GM19035 (cell line): ENCODE measurements around the gene MMP2.

ENCODE experiments used
- ATAC-seq: cut with Tn5 transposase; IDR thresholded peaks from one replicate; pipeline ENCODE4 v1.9.1; 2021; ENCODE audit not compliant: unreplicated experiment

MMP2 gene

GRCh38 chr16:55468352-55468990, 10.5 kb upstream of the MMP2 start:
- ATAC-seq = no peak

GRCh38 chr16:55469821-55470532, 9.0 kb upstream of the MMP2 start:
- no peak for ATAC-seq

DNA sequence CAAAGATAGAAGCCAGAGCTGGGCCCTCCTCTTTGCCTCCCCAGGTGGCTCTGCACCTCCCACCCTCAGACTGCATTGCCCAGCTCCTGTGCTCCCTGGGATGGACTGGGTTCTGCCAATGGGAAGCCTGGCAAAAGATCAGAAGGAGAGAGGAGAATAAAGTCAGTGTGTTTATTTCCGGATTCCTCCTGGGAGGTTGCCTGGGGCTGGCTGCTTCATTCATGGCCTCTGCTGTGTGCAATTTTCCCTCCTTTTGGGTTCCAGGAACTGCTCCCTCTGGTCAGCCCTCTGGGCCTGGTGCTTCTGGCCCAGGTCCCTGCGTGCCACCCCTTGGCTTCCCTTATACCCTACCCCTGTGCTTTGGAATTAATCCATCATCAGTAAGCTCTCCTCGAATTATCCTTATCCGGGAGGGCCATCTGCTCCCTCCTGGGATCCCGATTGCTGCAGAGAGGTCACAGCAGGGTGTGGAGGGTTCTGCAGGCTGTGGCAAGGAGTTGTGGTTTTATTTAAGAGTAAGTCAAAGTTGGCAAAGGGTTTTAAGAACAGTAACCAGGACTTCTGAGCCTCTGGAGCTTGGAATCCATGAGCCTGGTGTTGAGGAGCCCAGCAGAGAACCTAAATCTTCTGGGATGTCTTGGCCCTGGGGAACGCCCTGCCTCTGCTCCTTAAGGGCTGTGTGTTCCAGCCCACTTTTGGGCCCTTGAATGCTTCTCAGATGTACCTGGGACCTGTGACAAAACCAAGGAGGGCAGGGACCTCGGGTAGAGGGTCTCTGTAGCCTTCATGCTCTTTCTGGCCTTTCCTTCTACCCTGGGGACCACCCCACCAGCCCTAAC, 8.2 kb upstream of the MMP2 start:
- ATAC-seq = no peak

- ATAC-seq = no peak
Measured at GRCh38 chr16:55471448-55472097, 7.4 kb upstream of the MMP2 start.

GRCh38 chr16:55473587-55473986, 5.4 kb upstream of the MMP2 start:
- no peak for ATAC-seq

GRCh38 chr16:55474821-55475220, 4.2 kb upstream of the MMP2 start:
- no peak for ATAC-seq

DNA sequence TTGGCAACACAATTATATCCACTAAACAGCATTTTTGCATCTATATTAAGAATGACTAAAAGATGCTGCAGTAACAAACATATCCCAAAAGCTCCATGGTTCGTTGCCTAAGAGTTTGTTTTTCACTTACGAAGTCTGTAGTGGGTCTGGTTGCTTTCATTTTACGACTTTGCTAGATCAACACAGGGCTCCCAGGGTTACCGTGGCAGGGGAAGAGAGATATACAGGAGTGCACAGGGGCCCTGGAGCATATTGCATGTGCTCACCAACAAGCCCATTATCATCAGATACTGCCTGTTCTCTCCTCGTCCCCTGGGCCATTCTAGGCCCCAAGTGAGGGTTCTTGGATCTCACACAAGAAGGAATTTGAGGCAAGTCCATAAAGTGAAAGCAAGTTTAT, 3.1 kb upstream of the MMP2 start:
- no peak for ATAC-seq

DNA sequence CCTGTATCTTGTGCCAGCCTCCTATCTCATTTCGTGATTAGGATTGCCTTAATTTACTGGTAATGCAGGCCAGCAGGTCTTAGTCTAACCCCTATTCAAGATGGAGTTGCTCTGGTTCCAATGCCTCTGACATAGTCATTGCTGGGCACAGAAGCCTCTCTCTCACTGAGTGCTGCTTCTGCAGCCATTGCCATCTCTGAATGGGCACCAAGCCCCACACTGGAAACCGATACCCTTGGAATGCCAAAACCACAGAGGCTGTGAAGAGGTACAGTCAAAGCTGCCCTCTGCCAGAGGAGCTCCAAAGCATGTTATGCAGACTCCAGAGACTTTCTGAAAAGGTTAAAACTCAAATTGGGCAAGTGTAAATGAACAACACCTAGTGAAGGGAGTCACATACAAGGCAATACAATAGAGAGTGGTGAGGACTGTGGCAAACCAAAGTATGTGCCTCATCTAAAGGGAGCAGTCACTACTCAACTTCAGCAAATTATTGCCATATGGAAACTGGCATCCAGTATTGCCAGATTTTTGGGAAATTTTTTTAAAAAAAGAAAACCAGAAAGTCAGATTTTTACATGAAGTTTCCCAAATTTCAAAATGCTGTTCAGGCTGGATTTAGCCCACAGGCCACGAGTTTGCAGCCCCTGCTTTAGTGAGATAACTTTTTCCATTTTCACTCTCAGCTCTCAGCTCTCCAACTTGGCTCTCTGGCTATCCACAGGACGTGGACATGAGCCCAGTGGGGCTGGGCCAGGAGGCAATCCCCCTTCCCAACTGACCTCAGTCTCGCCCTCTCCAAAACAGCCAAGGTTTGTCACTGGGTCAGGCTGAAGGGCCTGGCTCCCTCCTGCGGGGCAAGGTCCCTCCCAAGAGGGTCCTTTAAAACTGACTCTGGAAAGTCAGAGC, 2.1 kb upstream of the MMP2 start:
- ATAC-seq = no peak

DNA sequence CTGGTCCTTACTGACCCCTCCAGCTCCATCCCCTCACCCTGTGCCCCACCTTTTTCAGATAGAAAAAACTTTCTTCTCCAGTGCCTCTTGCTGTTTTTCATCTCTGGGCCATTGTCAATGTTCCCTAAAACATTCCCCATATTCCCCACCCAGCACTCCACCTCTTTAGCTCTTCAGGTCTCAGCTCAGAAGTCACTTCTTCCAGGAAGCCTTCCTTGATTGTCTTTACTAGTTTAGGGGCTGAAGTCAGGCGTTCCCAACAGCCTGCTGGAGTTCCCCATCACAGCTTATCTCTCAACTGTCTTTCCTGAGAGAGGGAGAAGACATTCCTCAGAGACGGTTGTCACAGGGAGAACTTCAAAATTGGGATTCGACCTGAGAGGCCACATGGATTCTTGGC, 1.3 kb upstream of the MMP2 start:
- ATAC-seq = no peak

- ATAC-seq = no peak
Measured at GRCh38 chr16:55479430-55480140, 587 bp downstream of the MMP2 start.

DNA sequence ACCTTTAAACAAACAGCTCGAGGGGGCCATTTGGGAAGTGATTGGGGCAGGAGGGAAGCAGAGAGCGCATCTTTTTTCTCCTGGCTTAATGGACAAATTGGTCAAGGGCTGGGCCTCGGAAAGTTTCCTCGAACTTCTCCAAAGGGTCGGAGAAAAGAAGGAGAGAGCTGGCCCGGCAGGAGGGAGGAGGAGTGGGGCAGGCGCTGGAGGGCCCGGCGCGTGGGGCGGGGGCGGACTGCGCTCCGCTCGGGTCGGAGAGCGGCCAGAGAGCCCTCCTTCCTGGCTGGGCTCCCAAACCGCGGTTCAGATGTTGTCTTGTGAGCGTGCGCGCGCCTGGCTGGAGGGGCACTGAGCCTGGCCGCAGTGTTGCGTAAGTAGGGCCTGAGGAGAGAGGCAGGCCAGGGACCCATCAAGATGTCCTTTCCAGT, 1.2 kb downstream of the MMP2 start:
- no peak for ATAC-seq

GRCh38 chr16:55481023-55481422, 2.0 kb downstream of the MMP2 start:
- no peak for ATAC-seq

DNA sequence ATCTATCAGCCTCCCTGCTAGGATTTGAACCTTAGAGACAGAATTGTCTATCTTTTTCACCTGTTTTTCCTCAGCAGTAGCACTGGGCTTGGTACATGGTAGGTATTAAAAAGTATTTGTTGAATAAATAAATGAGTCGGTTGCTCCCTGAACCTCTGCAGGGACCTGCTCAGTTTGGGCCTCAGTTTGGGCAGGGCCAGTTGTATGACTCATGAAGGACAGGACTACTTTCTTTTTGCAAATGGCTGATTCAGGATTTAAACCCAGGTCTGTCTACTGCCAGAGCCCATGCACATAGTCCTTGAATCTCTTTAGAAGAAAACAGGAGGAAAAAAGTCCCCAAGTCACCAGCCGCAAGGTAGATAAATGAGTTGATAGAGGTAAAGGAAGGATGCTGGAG, 3.1 kb downstream of the MMP2 start:
- no peak for ATAC-seq

- ATAC-seq = no peak
Measured at GRCh38 chr16:55487048-55487803, 8.2 kb downstream of the MMP2 start.

DNA sequence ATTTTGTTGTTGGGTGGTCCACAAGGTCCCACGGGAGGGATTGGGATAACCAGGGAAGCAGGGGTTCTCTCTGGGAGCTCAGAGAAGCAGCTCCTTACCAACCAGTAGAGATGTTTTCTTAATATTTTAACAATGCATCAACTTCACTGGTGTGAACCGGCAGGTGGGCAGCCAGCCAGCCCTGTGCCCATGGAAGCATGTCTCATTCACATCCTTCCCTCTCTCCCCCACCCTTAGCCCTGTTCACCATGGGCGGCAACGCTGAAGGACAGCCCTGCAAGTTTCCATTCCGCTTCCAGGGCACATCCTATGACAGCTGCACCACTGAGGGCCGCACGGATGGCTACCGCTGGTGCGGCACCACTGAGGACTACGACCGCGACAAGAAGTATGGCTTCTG, 9.3 kb downstream of the MMP2 start:
- no peak for ATAC-seq

GRCh38 chr16:55489119-55489955, 10.3 kb downstream of the MMP2 start:
- ATAC-seq = no peak

DNA sequence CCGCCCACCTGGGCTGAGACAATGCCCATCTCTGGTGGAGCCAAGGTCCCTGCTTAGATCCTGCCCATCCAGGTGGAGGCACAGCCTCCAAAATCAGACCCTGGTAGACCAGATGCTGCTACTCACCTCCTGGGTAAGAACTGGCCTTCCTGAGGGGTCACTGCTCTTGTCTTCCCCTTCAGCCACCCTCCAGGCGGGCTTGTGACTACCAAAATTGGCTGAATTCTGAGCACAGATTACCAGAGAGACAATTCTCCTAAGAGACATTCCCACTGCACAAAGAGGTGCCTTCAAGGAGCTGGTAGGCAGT, 10.9 kb downstream of the MMP2 start:
- no peak for ATAC-seq

- ATAC-seq = no peak
Measured at GRCh38 chr16:55490301-55490700, 11.3 kb downstream of the MMP2 start.
